SH-SY5Y (cell line): Measurements from ENCODE around the gene ZNF419.

Experiments
- GATA2 ChIP-seq: IDR thresholded peaks from 2 replicates; pipeline ENCODE4 v1.6.1; 2011; ENCODE audit warnings: mild to moderate bottlenecking, low read depth, low read length
- GATA3 ChIP-seq: IDR thresholded peaks from 2 replicates; pipeline ENCODE4 v1.6.1; 2011; ENCODE audit warnings: low read depth, mild to moderate bottlenecking, low read length, moderate library complexity

- TF ChIP-seq GATA2 (no peak), GATA3 (no peak)
Observed at GRCh38 chr19:57465680-57466381, 21.7 kb upstream of the ZNF419 start.
